GM23248 (cell line): ENCODE measurements around the gene MAG. TPM values are rescaled to one million over a fixed set of nuclear protein-coding genes. Genes with fewer than 3 reads are reported as not detected.
A peak's percentile ranks its signal among the peaks of the same experiment; 100 is the strongest.

Experiments
- DNase-seq: peaks from one replicate; pipeline ENCODE4 v3.0.0-alpha.2; 2015
- H2AFZ ChIP-seq: fragments of 200-600 bp; sonication (generic); 2 replicates; pipeline ENCODE4 v1.6.1; 2016; ENCODE audit warnings: antibody characterized with exemption
- H3F3A ChIP-seq: fragments of 200-600 bp; sonication (generic); 2 replicates; pipeline ENCODE4 v1.6.1; 2016; ENCODE audit warnings: mild to moderate bottlenecking, antibody characterized with exemption, mixed run types; ENCODE audit not compliant: insufficient read depth
- H3K27ac ChIP-seq: fragments of 200-600 bp; sonication (generic); 2 replicates; pipeline ENCODE4 v1.5.1; 2016; ENCODE audit warnings: mild to moderate bottlenecking
- H3K27me3 ChIP-seq: fragments of 200-600 bp; sonication (generic); replicated peaks from 2 replicates; pipeline ENCODE4 v1.6.1; 2016; ENCODE audit warnings: mild to moderate bottlenecking; ENCODE audit not compliant: insufficient read depth
- H3K36me3 ChIP-seq: fragments of 200-600 bp; sonication (generic); 2 replicates; pipeline ENCODE4 v1.6.1; 2016; ENCODE audit warnings: low read depth, mild to moderate bottlenecking
- H3K4me1 ChIP-seq: fragments of 200-600 bp; sonication (generic); 2 replicates; pipeline ENCODE4 v1.6.1; 2016; ENCODE audit warnings: mild to moderate bottlenecking; ENCODE audit not compliant: insufficient read depth
- H3K4me2 ChIP-seq: fragments of 200-600 bp; sonication (generic); one replicate; pipeline ENCODE4 v1.6.1; 2016; ENCODE audit warnings: mild to moderate bottlenecking; ENCODE audit not compliant: unreplicated experiment
- H3K4me3 ChIP-seq: fragments of 200-600 bp; sonication (generic); 2 replicates; pipeline ENCODE4 v1.5.1; 2016; ENCODE audit warnings: mild to moderate bottlenecking
- H3K79me2 ChIP-seq: fragments of 200-600 bp; sonication (generic); 2 replicates; pipeline ENCODE4 v1.6.1; 2016; ENCODE audit warnings: mild to moderate bottlenecking; ENCODE audit not compliant: insufficient read depth
- H3K9ac ChIP-seq: fragments of 200-600 bp; sonication (generic); 2 replicates; pipeline ENCODE4 v1.6.1; 2016; ENCODE audit warnings: mild to moderate bottlenecking
- H3K9me2 ChIP-seq: fragments of 200-600 bp; sonication (generic); 2 replicates; pipeline ENCODE4 v1.6.1; 2016; ENCODE audit warnings: mixed run types, mild to moderate bottlenecking, moderate library complexity; ENCODE audit not compliant: insufficient read depth
- H3K9me3 ChIP-seq: fragments of 200-600 bp; sonication (generic); one replicate; pipeline ENCODE4 v1.6.1; 2017; ENCODE audit warnings: low read depth
- H4K20me1 ChIP-seq: fragments of 200-600 bp; sonication (generic); 2 replicates; pipeline ENCODE4 v1.6.0; 2016; ENCODE audit not compliant: insufficient read depth
- EZH2 ChIP-seq: fragments of 200-600 bp; sonication (generic); IDR thresholded peaks from 2 replicates; pipeline ENCODE4 v1.6.1; 2018; ENCODE audit warnings: antibody characterized with exemption, mild to moderate bottlenecking; ENCODE audit not compliant: insufficient read depth, poor library complexity, severe bottlenecking
- EZH2phosphoT487 ChIP-seq: fragments of 200-600 bp; sonication (generic); IDR thresholded peaks from 2 replicates; pipeline ENCODE4 v1.6.1; 2018; ENCODE audit warnings: antibody characterized with exemption, moderate library complexity, mild to moderate bottlenecking, low read depth; ENCODE audit not compliant: insufficient read depth
- WGBS, 2 experiments: methylation state at CpG; one replicate each; pipeline ENCODE4 v1.1.6; 2015 to 2017; ENCODE audit warnings: low lambda C conversion rate in 2 of 2, low coverage in 1 of 2; ENCODE audit errors: missing lambda C conversion rate in 2 of 2; 5-methylcytosine and 5-hydroxymethylcytosine counted together
- in situ Hi-C: fragments of 300-500 bp; cut with MboI; formaldehyde crosslinking; loops from 2 replicates; pipeline ENCODE4 v1.15.0; 2020
- polyA plus RNA-seq: library from polyadenylated mRNA; unstranded; fragments of >200 nt; fragmentation: Nextera tagmentation; extraction: Ambion mirVana; gene quantifications from 2 replicates; pipeline ENCODE4 v1.2.1, GENCODE V29; 2016
- total RNA-seq: library from RNA; depleted of rRNA; stranded (reverse); fragments of >200 nt; shearing (Covaris generic); gene quantifications from 2 replicates; pipeline ENCODE4 v1.2.3, GENCODE V29; 2014

Gene MAG
- total and polyA plus RNA-seq, 2 experiments from 2014 or later = not detected

DNA sequence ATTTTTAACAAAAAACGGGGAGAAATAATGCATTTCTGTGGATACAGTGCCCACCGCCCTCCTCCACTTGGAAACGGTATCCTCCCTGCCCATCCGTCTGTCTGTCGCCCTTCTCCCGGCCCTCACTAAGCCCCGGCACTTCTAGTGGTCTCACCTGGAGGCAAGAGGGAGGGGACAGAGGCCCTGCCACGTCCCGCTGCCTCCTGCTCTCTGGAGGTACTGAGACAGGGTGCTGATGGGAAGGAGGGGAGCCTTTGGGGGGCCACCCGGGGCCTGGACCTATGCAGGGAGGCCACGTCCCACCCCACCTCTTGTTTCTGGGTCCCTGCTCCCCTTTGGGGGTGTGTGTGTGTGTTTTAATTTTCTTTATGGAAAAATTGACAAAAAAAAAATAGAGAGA, 12.6 kb upstream of the MAG start:
- 0 out of 2 replicates have a peak, but pooled peaks cover 7% of the 10 kb centered on the region for H3F3A ChIP-seq
- DNase-seq = no peak
- in situ Hi-C loops = no loop called here

DNA sequence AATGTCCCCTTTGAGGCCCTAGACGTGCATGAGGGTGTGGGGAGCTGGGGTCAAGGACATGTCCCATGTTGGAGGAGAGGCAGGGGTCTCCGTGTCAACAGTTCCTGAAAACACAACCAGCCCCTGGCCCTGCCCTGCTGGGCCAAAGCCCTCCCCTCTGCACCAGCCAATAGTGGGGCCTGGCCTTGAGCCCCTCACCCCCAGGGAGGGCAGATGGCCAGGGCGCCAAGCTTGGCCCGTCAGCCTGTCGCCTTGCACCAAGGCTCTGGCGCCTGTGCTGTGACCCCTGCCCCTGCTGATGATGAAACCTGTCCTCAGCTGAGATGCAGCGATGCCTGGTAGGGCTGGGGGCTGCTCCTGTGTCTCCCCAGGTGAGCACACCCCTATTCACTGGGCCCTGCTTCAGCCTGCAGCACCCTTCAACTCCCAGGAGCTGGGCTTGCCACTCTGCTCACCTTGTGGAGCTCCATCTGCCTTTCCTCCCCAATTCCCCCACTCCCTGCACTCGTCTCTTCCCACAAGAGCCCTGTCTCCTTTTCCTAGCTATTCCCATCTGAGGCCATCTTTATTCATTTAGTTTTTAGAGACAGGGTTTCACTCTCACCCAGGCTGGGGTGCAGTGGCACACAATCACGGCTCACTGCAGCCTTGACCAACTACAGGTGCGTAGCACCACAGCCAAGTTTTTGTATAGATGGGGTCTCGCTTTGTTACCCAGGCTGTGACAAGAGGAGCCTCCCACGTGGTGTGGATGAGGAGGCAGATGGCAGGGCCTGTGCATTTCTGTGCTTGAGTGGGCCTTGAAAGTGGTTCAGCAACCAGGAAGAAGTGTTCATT, 11.8 kb upstream of the MAG start:
- Histone ChIP-seq H3K27ac (no peak overlapping the region), H4K20me1 (no peaks in the 10 kb centered on the region), H2AFZ (no peak overlapping the region), H3K4me1 (no peaks in the 10 kb centered on the region), H3K27me3 (peaks cover 6% of the 10 kb centered on the region; the same call in 1 of the 2 replicates), H3K9me3 (no peaks in the 10 kb centered on the region), H3K79me2 (no peaks in the 10 kb centered on the region), H3K4me3 (no peak overlapping the region), H3K9ac (no peak overlapping the region), H3K9me2 (no peaks in the 10 kb centered on the region), H3K4me2 (no peak overlapping the region), H3F3A (0 out of 2 replicates have a peak, but pooled peaks cover 7% of the 10 kb centered on the region), H3K36me3 (peaks cover 4% of the 10 kb centered on the region; the same call in 1 of the 2 replicates)
- DNase-seq = no peak
- WGBS, 2 experiments = 69 to 70% methylated on average over 11 to 12 of the region's 12 CpGs
- TF ChIP-seq EZH2 (no peak), EZH2phosphoT487 (no peak)
- in situ Hi-C loops = no loop called here

More for the DNA sequence above, 12.6 kb upstream of the MAG start:
- Histone ChIP-seq H3K9ac (no peak overlapping the region), H3K79me2 (no peaks in the 10 kb centered on the region), H3K27ac (no peak overlapping the region), H3K4me1 (no peaks in the 10 kb centered on the region), H2AFZ (no peak overlapping the region), H3K9me3 (no peaks in the 10 kb centered on the region), H3K4me3 (no peak overlapping the region), H3K4me2 (no peak overlapping the region), H3K36me3 (peaks cover 4% of the 10 kb centered on the region; the same call in 1 of the 2 replicates), H3K27me3 (peaks cover 6% of the 10 kb centered on the region; the same call in 1 of the 2 replicates), H3K9me2 (no peaks in the 10 kb centered on the region), H4K20me1 (no peaks in the 10 kb centered on the region)
- TF ChIP-seq EZH2phosphoT487 (no peak), EZH2 (no peak)
- 74 to 78% methylated on average over 11 of the region's 11 CpGs for WGBS, 2 experiments

DNA sequence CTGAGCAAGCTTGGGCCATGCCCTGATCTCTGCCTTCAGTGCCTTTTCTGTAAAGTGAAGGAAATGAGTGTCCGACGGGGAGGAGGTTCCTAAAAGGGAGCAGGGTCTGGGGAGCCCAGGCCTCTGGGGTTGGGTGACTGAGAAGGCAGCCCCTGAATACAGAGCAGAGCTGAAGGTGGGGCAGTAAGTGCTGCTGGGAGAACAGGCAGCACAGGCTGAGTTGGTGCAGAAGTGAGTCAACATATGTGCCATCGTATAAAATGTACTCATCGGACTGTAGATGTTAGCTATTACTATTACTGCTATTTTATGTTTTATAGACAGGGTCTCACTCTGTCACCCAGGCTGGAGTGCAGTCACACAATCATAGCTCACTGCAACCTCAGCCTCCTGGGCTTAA, 10.7 kb upstream of the MAG start:
- Histone ChIP-seq H3F3A (0 out of 2 replicates have a peak, but pooled peaks cover 7% of the 10 kb centered on the region), H3K79me2 (no peaks in the 10 kb centered on the region), H2AFZ (no peak overlapping the region), H3K36me3 (peaks cover 3% of the 10 kb centered on the region; the same call in 1 of the 2 replicates), H3K4me3 (no peak overlapping the region), H4K20me1 (no peaks in the 10 kb centered on the region), H3K27me3 (peaks cover 6% of the 10 kb centered on the region; the same call in 1 of the 2 replicates), H3K9me2 (no peaks in the 10 kb centered on the region), H3K4me1 (no peaks in the 10 kb centered on the region), H3K27ac (no peak overlapping the region), H3K9ac (no peak overlapping the region), H3K9me3 (no peaks in the 10 kb centered on the region), H3K4me2 (no peak overlapping the region)
- TF ChIP-seq EZH2phosphoT487 (no peak), EZH2 (no peak)
- in situ Hi-C loops = no loop called here
- DNase-seq = peak; percentile 35
- WGBS, 2 experiments = 16 to 17% methylated on average over 4 of the region's 4 CpGs

DNA sequence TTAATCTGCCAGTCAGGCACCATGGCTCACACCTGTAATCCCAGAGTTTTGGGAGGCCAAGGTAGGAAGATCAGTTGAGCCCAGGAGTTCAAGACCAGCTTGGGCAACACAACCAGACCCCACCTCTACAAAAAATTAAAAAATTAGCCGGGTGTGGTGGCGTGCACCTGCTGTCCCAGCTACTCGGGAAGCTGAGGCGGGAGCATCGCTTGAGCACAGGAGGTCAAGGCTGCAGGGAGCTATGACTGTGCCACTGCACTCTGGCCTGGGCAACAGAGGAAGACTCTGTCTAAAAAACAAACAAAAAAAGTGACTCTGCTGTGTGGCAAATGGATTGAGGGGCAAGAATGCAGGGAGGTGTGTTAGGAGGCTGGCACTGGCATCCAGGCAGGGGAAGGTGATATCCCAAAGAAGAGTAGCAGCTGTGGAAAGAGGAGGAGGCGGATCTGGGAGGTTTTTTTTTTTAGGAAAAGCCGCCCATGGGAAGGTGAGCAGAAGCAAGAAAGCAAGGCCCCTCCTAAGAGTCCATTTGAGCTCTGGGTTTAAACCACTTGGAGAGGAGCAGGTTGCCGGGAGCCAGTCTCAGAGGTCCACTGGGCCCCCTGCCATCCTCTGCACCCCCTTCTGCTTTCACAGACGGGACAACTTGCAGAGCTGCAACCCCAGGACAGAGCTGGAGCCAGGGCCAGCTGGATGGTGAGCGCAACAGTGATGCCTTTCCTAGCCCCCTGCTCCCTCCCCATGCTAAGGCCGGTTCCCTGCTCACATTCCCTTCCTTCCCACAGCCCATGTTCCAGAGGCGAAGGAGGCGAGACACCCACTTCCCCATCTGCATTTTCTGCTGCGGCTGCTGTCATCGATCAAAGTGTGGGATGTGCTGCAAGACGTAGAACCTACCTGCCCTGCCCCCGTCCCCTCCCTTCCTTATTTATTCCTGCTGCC, 7.5 kb upstream of the MAG start:
- DNase-seq = no peak

More for the DNA sequence above, 7.5 kb upstream of the MAG start:
- peaks cover 6% of the 10 kb centered on the region; the same call in 1 of the 2 replicates for H3K27me3 ChIP-seq
- H3K4me1 ChIP-seq = no peaks in the 10 kb centered on the region
- in situ Hi-C loops = no loop called here
- no peak overlapping the region for H3K4me3 ChIP-seq
- H3K9ac ChIP-seq = no peak overlapping the region
- H3F3A ChIP-seq = 0 out of 2 replicates have a peak, but pooled peaks cover 7% of the 10 kb centered on the region
- H4K20me1 ChIP-seq = no peaks in the 10 kb centered on the region
- H3K27ac ChIP-seq = no peak overlapping the region
- H3K79me2 ChIP-seq = no peaks in the 10 kb centered on the region
- H3K36me3 ChIP-seq = no peaks in the 10 kb centered on the region
- no peak for TF ChIP-seq EZH2phosphoT487
- no peak for TF ChIP-seq EZH2
- 64 to 73% methylated on average over 16 to 17 of the region's 17 CpGs for WGBS, 2 experiments
- no peak overlapping the region for H2AFZ ChIP-seq
- H3K9me2 ChIP-seq = no peaks in the 10 kb centered on the region
- no peak overlapping the region for H3K4me2 ChIP-seq
- H3K9me3 ChIP-seq = no peaks in the 10 kb centered on the region
